Cardiac muscle cell (in vitro differentiated cells and primary cell): Measurements from ENCODE around the gene NPBWR2. TPM values are rescaled to one million over a fixed set of nuclear protein-coding genes. Genes with fewer than 3 reads are reported as not detected.
A peak's percentile ranks its signal among the peaks of the same experiment; 100 is the strongest.

Experiments used
- DNase-seq, 2 donors: peaks; one replicate each; pipeline versions ENCODE4 v3.0.0 to v3.0.0-alpha.2; 2010 to 2017; ENCODE audit warnings: low read depth in 1 of 2, low spot score in 1 of 2
- H3K27ac ChIP-seq: fragments of 200-600 bp; sonication (generic); 2 replicates; pipeline ENCODE4 v1.5.1; 2016
- H3K27me3 ChIP-seq: fragments of 200-600 bp; sonication (generic); 2 replicates; pipeline ENCODE4 v1.6.0; 2016; ENCODE audit warnings: control low read depth
- H3K36me3 ChIP-seq: fragments of 200-600 bp; sonication (generic); 2 replicates; pipeline ENCODE4 v1.5.1; 2016; ENCODE audit warnings: control low read depth
- H3K4me1 ChIP-seq: fragments of 200-600 bp; sonication (generic); 2 replicates; pipeline ENCODE4 v1.8.1; 2017; ENCODE audit warnings: low read depth, mild to moderate bottlenecking, mixed run types
- H3K4me3 ChIP-seq: fragments of 200-600 bp; sonication (generic); 2 replicates; pipeline ENCODE4 v1.5.1; 2016; ENCODE audit warnings: mild to moderate bottlenecking
- H3K9me3 ChIP-seq: fragments of 200-600 bp; sonication (generic); 2 replicates; pipeline ENCODE4 v1.5.1; 2017; ENCODE audit warnings: low read depth, mild to moderate bottlenecking, control low read depth
- CTCF ChIP-seq: IDR thresholded peaks from 2 replicates; pipeline ENCODE4 v1.5.1; 2012; ENCODE audit warnings: low read depth, mild to moderate bottlenecking, low read length
- polyA plus RNA-seq: library from polyadenylated mRNA; unstranded; fragments of >200 nt; fragmentation: Nextera tagmentation; extraction: Ambion mirVana; gene quantifications from 2 replicates; pipeline ENCODE4 v1.2.1, GENCODE V29; 2016
- total RNA-seq: library from RNA; depleted of rRNA; stranded (reverse); fragments of >200 nt; gene quantifications from 2 replicates; pipeline ENCODE4 v1.2.3, GENCODE V29; 2016

The NPBWR2 gene
- total and polyA plus RNA-seq, 2 experiments from 2014 or later: not detected

- peak in 1 of 2 donors; percentile 57 for DNase-seq
- no peak overlapping the region for H3K27ac ChIP-seq
Observed at GRCh38 chr20:64064145-64064698, 43.1 kb downstream of the NPBWR2 start.

GRCh38 chr20:64063389-64064144 lies 43.8 kb downstream of the NPBWR2 start:
- peaks cover 10% of the 10 kb centered on the region for H3K4me1 ChIP-seq
- no peak for TF ChIP-seq CTCF
- H3K9me3 ChIP-seq: no peaks in the 10 kb centered on the region
- peak overlapping the region; percentile 88 for H3K4me3 ChIP-seq
- H3K27ac ChIP-seq: no peak overlapping the region
- H3K27me3 ChIP-seq: no peaks in the 10 kb centered on the region
- peak in 1 of 2 donors; percentile 54 for DNase-seq
- no peaks in the 10 kb centered on the region for H3K36me3 ChIP-seq

More at GRCh38 chr20:64064145-64064698, 43.1 kb downstream of the NPBWR2 start:
- Histone ChIP-seq H3K36me3 (no peaks in the 10 kb centered on the region), H3K4me1 (peaks cover 10% of the 10 kb centered on the region), H3K4me3 (peak overlapping the region; percentile 88), H3K27me3 (no peaks in the 10 kb centered on the region), H3K9me3 (no peaks in the 10 kb centered on the region)
- no peak for TF ChIP-seq CTCF

- no peaks in the 10 kb centered on the region for H3K9me3 ChIP-seq
- peaks cover 10% of the 10 kb centered on the region for H3K4me1 ChIP-seq
- H3K27me3 ChIP-seq: no peaks in the 10 kb centered on the region
- peak within 1 kb of the TSS; percentile 88 for H3K4me3 ChIP-seq
- no peaks in the 10 kb centered on the region for H3K36me3 ChIP-seq
- peak; percentile 97 to 99 for DNase-seq
- peak within 1 kb of the TSS; percentile 94 for H3K27ac ChIP-seq
- no peak for TF ChIP-seq CTCF
Observed at GRCh38 chr20:64062596-64063388, 44.6 kb downstream of the NPBWR2 start, which contains the start of gene TCEA2. Gene TCEA2, plus strand, starts transcription at chr20:64063198. Its CDS starts 115 bp downstream, at chr20:64063313.

- TF ChIP-seq CTCF: no peak
- no peaks in the 10 kb centered on the region for H3K27me3 ChIP-seq
- peak overlapping the region; percentile 94 for H3K27ac ChIP-seq
- peaks cover 10% of the 10 kb centered on the region for H3K4me1 ChIP-seq
- H3K4me3 ChIP-seq: peak overlapping the region; percentile 88
- no peaks in the 10 kb centered on the region for H3K9me3 ChIP-seq
- no peaks in the 10 kb centered on the region for H3K36me3 ChIP-seq
- DNase-seq: no peak
Observed at GRCh38 chr20:64062276-64062595, 45.1 kb downstream of the NPBWR2 start.

- Histone ChIP-seq H3K36me3 (no peaks in the 10 kb centered on the region), H3K4me3 (no peak overlapping the region), H3K4me1 (peaks cover 10% of the 10 kb centered on the region), H3K27me3 (no peaks in the 10 kb centered on the region), H3K27ac (no peak overlapping the region), H3K9me3 (no peaks in the 10 kb centered on the region)
- no peak for DNase-seq
- TF ChIP-seq CTCF: no peak
Observed at GRCh38 chr20:64058536-64058935, 48.8 kb downstream of the NPBWR2 start.
